Measurements from ENCODE around the gene EXOC7.

EXOC7 gene

GRCh38 chr17:76119409-76120371, 16.1 kb upstream of the EXOC7 start:
- no peak for DNase-seq

- no peak for DNase-seq
Observed at GRCh38 chr17:76115138-76115754, 11.7 kb upstream of the EXOC7 start.

DNA sequence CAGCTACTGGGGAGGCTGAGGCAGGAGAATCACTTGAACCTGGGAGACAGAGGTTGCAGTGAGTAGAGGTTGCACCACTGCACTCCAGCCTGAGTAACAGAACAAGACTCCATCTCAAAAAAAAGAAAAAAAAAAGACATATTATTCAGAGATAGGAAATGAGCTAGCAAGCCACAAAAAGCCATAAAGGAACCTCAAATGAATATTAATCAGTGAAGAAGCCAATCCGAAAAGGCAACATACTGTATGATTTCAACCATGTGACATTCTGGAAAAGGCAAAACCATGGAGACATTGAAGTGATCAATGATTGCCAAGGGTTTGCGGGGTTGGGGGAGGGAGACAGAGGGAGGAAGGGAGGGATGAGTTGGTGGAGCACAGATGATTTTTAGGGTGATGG, 8.4 kb upstream of the EXOC7 start:
- no peak for DNase-seq

GRCh38 chr17:76107509-76107908, 3.9 kb upstream of the EXOC7 start:
- no peak for DNase-seq

- no peak for DNase-seq
Observed at GRCh38 chr17:76106703-76107102, 3.1 kb upstream of the EXOC7 start.

GRCh38 chr17:76104896-76105231, 1.3 kb upstream of the EXOC7 start:
- no peak for DNase-seq

DNA sequence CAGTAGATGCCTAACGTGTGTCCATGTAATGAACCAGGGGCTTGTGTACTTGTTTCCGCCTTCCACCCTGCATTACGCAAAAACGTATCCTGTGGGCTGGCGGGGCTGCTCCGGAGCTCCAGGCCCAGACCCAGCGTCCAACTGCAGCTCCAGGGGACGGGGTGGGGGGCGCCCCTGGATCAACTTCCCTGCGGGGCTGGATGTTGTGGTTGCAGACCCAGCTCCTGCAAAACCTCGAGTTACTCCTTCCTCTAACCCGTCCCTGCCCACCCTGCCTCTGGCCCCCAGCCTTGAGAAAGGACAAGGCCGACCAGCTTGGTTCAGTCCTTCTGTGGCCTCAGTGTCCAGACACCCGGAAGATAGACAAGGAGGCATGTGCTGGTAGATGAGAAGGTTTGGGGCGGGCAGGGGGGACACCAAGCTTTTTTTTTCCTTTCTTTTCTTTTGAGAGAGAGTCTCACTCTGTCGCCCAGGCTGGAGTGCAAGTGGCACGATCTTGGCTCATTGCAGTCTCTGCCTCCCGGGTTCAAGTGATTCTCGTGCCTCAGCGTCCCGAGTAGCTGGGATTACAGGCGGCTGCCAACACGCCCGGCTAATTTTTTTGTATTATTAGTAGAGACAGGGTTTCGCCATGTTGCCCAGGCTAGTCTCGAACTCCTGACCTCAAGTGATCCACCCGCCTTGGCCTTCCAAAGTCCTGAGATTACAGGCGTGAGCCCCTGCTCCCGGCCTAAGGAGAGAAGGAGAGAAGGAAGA, 731 bp upstream of the EXOC7 start:
- DNase-seq = no peak

GRCh38 chr17:76102944-76103273, 678 bp downstream of the EXOC7 start:
- no peak for DNase-seq

GRCh38 chr17:76097716-76098295, 5.8 kb downstream of the EXOC7 start:
- DNase-seq = no peak

DNA sequence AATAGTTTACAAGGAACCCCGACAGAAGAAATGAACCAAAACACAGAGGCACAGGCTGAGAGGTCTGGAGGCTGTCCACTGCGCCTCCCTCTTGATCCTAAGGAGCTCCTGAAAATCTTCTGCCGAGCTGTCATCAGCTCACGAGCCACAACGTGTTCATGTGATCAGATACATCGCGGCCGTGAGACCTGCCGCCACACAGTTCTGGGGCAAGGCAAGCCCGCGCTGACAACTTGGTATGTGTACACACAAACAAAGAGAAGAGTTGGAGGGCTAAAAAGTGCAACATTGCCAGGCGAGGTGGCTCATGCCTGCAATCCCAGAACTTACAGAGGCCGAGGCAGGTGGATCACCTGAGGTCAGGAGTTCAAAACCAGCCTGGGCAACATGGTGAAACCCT, 7.6 kb downstream of the EXOC7 start:
- no peak for DNase-seq

DNA sequence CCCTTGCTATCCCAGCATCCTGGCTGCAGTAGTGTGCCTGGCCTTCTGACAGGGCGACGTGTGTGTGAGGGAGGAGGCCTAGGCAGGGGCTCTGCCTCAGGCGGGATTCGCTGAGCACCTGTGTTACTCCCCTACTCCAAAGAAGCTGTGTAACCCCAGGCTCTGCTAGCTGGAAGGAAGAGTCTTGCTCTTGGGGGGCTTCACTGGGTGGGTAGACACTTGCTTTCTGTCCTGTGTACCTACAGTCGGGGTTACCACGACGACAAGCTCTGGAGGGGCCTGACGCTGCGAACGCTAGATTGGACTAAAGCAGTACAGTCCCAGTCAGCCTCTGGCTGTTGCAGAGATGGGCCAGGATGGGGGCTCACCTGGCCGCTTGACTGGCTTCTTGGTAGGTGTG, 9.5 kb downstream of the EXOC7 start:
- DNase-seq = no peak

- no peak for DNase-seq
Observed at GRCh38 chr17:76092526-76093413, 10.8 kb downstream of the EXOC7 start.

DNA sequence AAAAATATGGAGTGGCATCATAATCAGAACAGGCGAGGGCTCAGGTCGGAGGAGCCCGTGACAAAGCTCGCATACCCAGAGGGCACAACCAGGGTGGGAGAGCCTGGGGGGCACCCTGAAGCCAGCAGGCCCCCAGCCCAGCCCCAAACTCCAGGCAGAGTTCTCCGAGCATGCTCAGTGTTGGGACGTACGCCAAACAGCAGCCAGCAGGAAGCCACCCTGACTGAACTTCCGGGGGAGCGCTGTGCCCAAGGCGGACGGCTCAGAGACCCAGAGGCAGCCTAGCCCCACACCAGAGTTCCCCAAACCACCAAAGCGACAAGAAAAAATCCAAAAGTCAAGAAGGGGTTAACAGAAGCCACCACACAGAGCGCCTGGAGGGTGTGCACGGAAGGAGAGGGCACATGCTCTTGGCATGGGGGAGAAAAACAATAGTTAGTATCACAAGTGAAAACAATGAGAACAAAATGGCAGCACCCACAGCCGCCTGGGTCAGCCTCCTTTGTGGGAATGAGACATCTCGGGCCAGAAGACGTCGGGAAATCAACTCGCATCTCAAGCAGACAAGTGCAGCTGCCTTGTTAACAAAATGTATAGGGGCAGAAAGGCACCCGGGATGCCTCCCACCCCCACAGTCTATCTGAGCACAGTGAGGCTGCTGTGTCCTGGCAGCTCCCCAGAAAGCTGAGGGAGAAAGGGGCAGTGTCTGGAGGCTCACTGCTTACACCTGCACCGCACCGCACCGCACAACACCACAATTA, 11.9 kb downstream of the EXOC7 start:
- no peak for DNase-seq

DNA sequence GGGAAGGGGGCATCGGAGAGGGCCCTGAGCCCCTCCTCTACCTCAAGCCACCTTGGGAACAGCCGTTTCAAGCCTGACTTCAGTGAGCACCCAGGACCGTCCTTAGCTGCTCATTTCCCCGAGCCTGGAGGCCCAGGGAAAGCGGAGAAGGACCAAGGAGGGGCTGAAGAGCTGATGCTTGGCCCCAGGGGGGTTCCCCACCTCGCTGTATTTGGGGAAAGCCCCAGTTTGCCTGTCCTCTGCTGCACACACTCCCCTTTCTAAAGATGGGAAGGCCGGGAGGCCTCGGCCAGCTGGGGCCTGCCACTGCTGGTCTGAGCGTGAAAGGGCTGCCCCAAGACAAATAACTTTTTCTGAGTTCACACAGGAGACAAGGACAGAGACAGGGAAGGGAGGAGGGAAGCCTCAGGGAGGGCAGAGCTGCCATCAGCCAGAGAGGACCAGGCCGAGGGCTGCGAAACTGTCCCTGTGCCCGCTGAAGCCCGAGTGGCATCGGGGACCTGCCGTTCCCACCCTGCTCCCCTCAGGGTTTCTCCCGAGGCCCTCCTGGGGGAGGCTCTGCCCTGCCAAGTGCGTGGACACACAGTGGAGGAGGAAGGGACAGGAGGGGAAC, 13.0 kb downstream of the EXOC7 start:
- DNase-seq = no peak

- DNase-seq = no peak
Observed at GRCh38 chr17:76089680-76090516, 13.7 kb downstream of the EXOC7 start.

DNA sequence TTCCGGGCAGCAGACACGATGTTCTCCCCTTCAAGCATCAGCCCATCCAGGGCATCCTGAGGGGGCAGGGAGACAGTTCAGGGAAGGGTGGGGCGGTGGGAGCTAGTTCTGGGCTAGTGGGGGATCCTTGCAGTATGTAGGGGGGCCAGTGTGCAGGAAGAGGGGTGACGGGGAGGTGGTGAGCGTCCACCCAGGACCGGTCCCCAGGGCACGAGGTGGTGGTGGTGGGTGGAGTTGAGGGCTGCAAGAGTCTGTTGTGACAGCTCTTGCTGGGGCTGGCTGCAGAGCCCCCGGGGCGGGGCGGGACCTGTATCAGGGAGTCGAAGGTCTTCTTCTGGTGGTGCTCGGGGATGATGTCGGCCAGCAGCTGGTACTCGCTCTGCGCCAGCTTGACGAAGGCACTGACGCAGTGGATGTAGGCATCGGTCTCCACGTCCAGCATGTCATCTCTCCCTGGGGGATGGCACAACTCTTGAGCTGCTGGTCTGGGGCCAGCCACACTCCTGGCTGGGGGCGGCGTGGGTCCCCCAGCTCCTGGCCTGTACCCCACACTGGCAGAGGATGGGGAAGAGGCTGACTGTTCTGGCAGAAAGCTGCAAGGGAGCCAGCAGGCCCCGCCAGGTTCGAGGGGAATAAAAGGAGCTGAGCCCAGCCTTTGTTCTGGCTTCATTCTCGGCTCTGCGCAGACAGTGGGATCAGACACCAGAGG, 14.6 kb downstream of the EXOC7 start:
- DNase-seq = no peak

- no peak for DNase-seq
Observed at GRCh38 chr17:76088041-76088867, 15.3 kb downstream of the EXOC7 start.

DNA sequence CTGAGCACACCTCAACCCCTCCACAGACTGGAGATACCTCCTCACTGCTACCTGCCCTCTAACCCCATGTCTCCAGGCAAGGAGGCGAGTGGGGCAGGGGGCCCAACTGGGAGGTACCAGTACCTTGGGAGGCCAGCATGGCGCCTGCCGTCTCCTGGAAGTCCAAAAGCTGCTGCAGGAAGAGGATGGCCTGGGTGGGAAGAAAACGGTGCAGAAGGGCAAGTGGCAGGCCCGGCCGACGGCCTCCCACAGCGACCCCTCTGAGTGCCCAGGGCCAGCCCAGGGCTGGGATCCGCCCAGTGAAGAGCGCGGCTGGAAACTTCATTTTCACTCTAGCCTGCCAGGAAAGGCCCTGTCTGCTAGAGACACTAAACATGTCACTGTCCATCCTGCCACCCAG, 16.1 kb downstream of the EXOC7 start:
- DNase-seq = no peak

- DNase-seq = no peak
Observed at GRCh38 chr17:76086384-76086783, 17.2 kb downstream of the EXOC7 start.
